GM21360 (cell line): ENCODE data around the gene DNM3.

Experiments
- ATAC-seq: cut with Tn5 transposase; IDR thresholded peaks from one replicate; pipeline ENCODE4 v1.9.1; 2021; ENCODE audit warnings: mild to moderate bottlenecking, moderate library complexity; ENCODE audit not compliant: unreplicated experiment

Gene DNM3

GRCh38 chr1:172383536-172383935, 542.2 kb downstream of the DNM3 start:
- ATAC-seq, result no peak

- ATAC-seq, result no peak
Observed at GRCh38 chr1:172384656-172385055, 543.4 kb downstream of the DNM3 start.

DNA sequence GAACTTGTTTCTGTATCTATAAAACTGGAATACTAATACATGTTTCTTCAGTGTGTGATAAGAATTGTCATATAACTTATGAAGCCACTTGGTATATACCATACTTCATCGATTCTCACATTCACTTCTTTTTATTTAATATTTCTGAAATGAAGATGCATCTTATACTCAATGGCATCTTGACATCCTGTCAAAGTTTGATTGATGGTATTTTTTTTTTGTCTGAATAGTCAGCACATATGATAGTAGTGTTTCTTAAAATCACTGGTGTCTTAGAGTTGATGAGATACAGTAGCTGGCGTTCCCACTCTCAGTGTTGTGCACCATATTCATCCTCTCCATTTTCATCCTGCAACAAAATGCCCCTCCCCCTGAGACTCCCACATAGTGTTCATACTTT, 544.7 kb downstream of the DNM3 start:
- no peak for ATAC-seq

DNA sequence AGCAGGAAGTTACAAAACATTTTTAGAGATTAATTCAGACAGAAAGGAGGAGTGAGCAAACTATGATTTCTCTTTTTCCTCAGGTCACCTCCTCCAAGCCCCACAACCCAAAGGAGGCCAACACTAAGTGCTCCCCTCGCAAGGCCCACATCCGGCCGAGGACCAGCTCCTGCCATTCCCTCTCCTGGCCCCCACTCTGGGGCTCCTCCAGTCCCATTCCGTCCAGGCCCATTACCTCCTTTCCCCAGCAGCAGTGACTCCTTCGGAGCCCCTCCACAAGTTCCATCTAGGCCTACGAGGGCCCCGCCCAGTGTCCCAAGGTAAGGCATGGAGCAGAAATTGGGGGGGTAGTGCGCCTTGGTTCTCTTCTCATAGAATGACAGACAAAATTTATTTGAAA, 547.2 kb downstream of the DNM3 start:
- ATAC-seq, result no peak

GRCh38 chr1:172390301-172390682, 549.0 kb downstream of the DNM3 start:
- ATAC-seq, result no peak

DNA sequence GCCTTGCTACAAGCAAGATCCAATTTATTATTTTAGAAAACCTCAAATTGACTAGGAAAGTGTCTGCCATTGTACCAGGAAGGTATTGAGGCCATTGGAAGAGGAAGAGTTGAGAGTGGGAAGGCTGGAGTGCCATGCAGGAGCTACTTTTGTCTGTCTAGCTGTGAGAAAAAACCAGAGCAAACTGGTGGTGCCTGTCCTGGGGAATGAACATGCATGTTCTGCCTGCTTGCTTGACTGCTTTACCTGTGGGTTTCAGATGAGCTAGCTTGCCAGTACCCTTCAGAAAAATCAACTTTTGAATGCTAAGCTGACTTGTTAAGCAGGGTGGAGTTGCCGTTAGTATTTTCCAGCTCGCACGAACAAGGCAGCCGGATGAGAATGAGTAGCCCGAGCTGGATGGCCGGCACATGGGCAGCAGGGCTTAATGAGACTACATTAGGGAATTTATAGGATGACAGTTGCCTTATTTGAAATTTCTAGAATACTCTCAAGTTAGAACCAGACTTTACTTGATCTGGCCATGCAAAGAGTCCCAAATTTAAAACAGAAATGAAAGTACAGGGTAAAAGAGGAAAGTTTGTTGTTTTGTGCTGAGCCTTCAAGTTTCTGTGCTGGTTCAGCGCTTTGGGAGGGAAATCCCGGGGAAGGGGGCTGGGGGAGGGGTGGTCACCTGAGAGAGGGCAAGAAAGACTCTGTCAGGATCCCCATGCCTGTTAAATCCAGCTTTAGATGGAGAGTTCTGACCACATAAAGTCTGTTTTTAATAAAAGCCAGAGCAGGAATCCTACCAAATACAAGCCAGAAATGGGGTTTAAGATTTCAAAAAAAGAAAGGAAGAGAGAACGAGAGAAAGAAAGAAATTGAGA, 549.6 kb downstream of the DNM3 start:
- peak; percentile 73 for ATAC-seq

DNA sequence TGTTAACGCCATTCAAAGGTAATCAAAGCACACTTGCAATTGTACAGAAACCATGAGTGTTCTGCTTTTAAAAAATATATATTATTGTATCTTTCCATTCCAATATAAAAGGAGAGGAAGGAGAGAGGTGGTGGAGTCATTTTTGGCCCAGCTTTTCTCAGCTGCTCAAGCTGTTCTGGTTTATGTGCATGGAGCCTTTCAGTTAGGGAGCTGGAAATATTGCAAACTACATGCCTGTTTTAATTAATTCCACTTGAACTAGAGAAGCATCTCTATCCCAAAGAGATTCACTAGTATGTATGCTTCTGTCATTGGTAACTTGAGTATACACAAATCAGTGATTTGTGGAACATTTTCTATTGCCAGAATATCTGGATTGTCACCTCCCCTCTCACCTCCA, 550.7 kb downstream of the DNM3 start:
- no peak for ATAC-seq

DNA sequence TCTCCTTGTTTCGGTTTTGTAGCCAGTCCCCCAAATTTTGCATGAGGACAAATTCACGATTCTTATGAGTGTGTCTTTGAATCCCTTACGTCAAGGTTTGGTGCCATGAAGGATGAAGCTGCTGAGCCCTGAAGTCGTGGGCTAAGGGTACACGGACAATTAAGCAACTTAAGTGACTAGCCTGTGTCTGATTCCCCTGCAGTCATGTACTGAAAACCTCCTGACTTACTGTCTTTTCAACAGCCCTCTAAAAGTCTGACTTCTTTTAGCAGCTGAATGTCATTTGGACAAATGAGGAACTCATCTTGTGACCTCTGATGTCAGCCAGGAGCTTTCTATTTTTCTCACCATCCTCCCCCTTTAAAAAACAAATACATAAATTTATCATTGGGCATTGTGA, 552.1 kb downstream of the DNM3 start:
- peak; percentile 23 for ATAC-seq

GRCh38 chr1:172394141-172394751, 552.9 kb downstream of the DNM3 start:
- peak; percentile 50 for ATAC-seq

DNA sequence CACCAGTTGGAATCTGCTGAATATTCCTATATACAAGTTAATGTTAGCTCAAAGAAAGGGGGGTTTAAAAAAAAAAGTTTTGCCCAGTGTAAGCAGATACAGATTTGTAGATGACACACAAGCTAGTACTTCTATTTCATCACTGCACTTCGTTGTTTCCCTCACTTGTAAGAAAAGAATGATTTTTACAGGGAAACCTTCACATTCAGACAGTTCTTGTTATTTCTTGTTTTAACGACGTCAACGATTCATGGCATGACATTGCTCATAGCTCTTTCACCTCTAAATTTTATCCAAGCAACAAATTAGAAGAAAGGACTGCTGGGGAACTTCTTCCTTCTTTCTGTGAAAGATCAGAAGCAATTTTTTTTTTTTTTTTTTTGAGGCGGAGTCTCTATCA, 553.5 kb downstream of the DNM3 start:
- no peak for ATAC-seq

- ATAC-seq, result no peak
Observed at GRCh38 chr1:172395576-172395975, 554.3 kb downstream of the DNM3 start.

- ATAC-seq, result no peak
Observed at GRCh38 chr1:172397221-172397620, 555.9 kb downstream of the DNM3 start.

DNA sequence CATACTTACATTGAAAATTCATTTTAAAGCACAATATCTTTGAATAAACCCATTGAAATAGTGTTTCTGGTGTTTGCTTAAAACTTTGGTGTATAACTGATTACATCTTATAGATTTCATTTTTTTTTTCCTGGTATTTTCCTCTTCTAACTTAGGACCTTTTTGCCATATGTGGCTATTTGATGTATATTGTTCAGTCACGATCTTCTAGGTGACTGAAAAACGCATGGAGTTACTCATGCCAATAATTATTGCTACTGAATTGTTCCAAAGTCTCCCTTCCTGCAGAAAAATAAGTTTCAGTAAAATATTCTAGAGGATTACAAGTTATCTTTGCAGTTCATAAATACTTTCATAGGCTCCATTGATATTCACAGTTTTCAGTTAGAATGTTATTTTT, 556.3 kb downstream of the DNM3 start:
- no peak for ATAC-seq

GRCh38 chr1:172398193-172398592, 556.9 kb downstream of the DNM3 start:
- no peak for ATAC-seq

DNA sequence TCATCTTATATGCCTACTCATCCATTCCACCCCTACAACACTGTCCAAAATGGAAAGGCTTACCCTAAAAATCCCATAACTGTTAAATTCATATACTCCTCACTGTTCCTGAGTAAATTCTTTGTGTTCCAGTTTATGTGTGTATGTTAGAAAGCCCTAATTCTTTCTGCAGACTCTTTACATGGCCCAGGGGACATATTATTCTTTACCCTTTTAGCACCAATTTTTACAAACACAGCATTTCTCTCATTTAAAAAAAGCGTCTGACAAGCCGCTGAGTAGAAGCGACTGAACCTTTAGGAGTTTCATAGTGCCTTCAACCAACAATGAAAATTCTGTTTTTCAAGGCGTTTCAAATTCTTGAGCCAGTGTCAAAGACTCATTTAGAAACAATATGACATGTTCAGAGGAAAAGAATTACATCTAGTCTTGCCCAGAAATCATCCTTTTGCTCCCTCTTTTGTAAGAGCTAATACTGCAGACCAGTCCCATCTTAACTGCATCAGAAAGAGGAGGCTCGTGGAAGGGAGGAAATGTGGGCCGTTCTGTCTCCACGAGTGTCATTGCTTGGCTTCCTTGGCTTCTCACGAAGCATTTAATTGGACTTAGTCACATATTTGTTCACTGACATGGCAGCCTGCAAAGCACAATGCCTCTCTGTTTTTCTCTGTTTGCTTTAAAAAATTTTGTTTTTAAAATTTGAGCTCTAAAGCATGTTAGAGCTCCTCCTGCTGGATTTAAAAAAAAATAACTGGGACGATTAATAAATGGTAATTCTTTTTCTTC, 557.9 kb downstream of the DNM3 start:
- peak; percentile 36 for ATAC-seq

DNA sequence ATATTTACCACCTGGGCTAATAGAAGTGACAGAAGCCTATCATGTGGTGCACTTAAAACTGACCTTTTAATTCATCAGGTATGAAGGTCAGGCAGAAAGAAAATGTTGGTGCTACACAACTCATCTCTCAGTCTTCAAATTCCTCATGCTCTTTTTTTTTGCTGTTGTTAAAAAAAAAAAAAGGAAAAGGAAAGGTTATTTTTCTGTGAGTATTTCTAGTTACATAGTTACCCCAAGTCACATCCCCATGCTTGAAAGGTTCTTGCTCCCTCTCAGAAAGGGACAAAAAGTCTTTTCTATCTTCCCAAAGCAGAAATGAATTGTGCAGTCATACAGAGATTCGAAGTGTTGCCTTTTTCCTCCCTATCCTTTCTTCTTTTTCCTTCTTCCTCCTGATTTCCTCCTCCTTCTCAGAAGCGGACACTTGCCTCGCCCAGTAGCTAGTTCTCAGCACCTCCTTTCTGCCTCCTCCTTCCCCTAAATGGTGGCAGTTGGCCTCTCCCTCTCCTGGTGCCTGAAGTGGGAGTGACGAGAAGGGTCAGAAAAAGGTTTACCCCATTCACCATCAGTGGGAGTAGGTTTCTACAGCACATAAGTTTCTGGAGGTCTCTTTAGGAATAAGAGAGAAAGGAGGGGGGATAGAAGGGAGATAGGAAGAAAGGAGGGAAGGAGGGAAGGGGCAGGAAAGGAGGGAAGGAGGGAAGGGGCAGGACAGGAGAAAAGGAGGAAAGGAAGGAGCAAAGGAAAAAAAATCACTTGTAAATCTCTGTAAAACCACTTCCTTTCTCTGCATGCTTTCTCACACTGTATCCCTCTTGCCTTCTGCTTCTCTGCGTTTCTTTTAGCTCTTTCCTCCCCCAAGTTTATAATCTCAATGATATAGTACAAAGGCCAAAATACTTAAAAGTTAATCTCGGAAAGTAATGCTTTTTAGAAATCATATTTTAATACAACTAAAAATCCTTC, 558.7 kb downstream of the DNM3 start:
- no peak for ATAC-seq

- ATAC-seq, result no peak
Observed at GRCh38 chr1:172400722-172401105, 559.4 kb downstream of the DNM3 start.

- ATAC-seq, result no peak
Observed at GRCh38 chr1:172401477-172401876, 560.2 kb downstream of the DNM3 start.

DNA sequence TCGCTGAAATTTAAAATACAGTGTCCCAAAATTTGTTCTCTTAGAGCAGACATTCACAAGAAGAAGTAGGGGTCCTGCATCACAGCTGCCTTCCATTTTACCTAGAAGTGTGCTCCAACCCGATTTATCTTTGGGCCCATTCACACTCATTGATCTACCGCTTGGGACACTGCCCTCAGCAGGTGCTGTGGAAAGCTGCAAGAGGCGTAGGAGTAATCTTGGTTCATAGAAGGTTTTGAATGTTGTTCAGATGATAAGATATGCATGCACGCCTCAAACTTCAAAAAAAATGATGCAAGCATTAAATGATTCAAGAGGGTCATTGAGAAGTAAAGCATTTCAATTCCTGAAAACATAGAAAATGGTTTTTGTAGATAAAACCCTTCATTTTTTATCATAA, 560.6 kb downstream of the DNM3 start:
- no peak for ATAC-seq

GRCh38 chr1:172402878-172403569, 561.7 kb downstream of the DNM3 start:
- ATAC-seq, result no peak
